GM18909 (cell line): ENCODE results near the gene HNRNPH1.

ENCODE experiments used
- ATAC-seq: cut with Tn5 transposase; IDR thresholded peaks from one replicate; pipeline ENCODE4 v1.9.1; 2021; ENCODE audit warnings: mild to moderate bottlenecking; ENCODE audit not compliant: unreplicated experiment, poor library complexity

The HNRNPH1 gene

GRCh38 chr5:179606071-179606909 lies 17.2 kb downstream of the HNRNPH1 start:
- no peak for ATAC-seq

DNA sequence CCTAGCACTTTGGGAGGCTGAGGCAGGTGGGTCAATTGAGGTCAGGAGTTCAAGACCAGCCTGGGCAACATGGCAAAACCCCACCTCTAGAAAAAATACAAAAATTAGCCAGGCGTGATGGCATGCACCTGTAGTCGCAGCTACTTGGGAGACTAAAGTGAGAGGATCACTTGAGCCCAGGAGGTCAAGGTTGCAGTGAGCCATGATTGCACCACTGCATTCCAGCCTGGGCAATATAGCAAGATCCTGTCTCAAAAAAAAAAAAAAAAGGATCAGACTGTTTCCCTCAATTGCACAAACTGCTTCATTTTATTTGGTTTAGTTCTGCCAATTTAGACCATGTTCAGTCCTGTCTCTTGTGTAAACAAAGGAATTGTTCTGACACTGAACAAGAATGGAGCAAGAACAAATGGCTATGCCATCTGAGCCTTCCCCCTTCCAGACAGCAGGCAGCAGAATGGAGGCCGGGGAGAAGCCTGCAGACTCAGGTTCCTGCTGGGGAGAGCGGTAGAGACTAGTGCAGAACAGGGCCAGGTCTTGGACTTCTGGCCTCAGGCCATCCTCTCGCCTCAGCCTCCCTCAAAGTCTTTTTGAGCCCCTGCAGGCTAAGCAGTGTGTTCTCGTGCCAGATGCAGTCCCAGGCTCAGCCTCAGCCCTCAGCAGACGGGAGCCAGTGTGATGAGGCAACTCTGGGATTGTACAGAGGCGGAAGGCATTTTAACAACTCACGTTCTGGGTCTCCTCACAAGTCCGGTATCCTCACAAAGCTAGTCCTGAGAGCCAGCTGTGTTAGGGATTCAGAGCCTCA lies 18.2 kb downstream of the HNRNPH1 start:
- no peak for ATAC-seq

DNA sequence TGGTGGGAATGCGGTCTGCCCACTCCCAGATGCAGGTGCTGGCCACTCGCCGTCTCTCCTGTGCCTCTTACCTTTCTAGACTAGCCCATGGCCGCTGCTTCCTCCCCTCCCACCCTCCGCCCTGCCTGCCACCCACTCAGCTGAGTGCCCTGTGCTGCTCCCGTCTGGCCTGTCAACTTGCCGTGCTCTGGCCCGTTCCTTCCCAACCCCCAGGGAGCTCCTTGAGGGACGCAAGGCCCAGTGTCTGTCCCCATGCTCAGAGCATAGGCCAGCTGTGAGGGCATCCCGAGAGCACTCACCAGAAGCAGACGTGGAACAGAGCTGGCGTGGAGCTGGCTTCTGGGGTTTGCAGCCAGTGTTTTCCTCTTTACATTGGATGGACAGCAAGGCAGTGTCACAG lies 20.2 kb downstream of the HNRNPH1 start:
- ATAC-seq, result no peak

DNA sequence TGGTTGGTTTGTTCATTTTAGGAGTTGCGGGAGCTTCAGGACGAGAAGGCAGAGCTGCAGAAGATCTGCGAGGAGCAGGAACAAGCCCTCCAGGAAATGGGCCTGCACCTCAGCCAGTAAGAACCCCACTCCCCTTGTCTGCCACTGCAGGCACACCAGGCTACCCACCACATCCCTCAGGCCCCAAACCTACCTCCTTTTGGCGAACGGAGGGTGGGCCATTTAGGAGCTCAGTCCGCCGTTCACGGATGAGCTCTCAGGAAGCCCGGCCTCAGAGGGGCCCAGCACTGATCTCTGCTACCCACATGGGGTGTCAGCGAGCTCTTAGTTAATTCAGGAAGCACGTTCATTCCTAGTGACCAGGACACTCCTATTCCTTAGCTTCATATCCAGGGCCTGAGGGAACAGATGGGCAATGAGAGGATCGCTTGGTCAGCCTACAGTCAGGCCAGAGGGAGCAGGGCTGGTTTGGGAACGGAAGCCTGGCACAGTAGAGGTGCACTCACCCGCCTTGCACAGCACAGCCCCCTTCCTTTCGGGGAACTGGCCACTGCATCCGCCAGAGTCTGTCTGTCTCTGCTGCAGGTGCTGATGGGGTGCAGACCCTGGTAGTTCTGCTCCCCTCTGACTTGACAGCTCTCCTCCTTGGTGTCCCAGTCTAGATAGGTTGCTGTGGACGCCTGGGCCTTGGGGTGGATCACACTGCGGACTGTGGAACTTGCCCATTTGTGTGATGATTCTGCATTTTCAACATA lies 21.4 kb downstream of the HNRNPH1 start:
- no peak for ATAC-seq

- no peak for ATAC-seq
Measured at GRCh38 chr5:179599973-179600372, 23.5 kb downstream of the HNRNPH1 start.

DNA sequence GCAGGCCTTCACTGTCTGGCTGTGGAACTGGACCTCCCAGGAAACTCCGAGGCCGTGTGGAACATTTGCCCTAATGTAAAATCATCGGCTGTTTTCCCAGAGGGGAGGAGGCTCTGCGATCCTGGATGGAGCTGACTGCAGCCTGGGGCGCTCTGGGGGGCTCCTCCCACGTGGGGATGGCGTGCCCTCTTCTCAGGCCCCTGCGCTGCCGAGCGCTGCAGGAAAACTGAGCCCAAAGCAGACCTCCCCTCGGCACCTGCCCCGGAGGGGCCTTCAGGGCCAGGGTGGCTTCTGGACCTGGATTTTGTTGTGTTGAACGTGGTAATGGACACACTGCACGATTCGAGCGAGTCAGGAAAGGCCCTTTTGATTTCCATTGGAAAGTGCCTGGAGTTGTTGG lies 23.9 kb downstream of the HNRNPH1 start:
- no peak for ATAC-seq

DNA sequence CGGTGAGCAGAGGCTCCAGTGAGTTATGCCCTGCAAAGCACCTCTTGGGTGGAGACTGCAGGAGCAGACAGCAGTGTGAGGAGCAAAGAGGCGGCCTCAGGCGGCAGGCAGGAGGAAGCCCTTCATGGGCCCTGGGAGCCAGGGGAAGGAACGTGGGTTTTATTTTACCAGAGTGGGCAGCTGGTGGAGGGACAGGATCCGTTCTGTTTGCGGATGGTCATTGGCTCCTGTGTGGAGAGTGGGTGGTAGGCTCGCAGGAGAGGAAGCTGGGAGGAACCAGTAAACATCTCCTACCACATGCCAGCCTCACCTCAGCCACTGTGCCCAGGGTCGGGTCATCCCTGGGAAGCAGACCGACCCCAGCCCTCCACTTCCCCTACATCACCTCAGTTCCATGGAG lies 24.4 kb downstream of the HNRNPH1 start:
- ATAC-seq, result no peak

- ATAC-seq, result no peak
Measured at GRCh38 chr5:179596421-179596820, 27.1 kb downstream of the HNRNPH1 start.

- no peak for ATAC-seq
Measured at GRCh38 chr5:179595916-179596315, 27.6 kb downstream of the HNRNPH1 start.

DNA sequence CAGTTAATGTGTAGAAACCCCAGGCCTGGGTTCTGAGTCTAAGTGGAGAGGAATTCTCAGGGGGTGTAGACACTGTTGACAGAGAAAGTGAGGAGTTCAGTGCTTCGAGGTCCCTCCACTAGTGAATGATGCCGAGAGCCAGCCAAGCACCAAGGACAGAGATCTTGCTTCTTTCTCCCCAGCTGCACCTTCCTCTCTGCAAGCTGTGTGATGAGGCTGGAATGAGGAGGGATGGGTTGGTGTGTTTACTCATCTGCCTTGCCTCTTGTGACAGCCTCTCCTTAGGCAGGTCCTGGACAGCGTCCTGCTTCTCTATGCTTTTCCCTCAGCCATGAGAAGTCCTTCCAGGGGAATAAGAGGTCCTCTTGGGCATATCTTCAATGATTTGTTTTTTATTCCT lies 35.3 kb downstream of the HNRNPH1 start:
- ATAC-seq, result no peak

DNA sequence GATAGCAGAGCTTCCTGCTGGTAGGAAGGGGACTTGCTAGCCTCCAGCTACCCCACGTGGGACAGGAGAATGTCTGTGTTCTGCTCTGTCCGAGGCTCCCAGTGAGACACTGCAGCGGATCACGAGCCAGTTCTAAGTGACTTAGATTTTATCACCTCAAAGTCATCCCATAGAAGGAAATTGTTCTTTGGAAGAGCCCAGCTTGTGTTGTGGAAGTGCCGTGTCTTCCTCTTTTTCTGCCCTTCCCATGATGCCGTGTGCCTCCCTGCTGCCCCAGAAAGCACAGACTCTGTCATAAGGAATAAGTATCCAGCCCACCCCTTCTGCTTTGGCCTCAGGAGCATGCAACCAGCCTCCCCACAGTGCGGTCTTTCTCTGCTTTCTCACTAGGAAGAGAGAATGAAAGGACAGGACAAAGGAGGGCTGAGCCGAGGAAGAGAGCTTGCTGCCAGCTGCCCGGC lies 37.5 kb downstream of the HNRNPH1 start:
- no peak for ATAC-seq

DNA sequence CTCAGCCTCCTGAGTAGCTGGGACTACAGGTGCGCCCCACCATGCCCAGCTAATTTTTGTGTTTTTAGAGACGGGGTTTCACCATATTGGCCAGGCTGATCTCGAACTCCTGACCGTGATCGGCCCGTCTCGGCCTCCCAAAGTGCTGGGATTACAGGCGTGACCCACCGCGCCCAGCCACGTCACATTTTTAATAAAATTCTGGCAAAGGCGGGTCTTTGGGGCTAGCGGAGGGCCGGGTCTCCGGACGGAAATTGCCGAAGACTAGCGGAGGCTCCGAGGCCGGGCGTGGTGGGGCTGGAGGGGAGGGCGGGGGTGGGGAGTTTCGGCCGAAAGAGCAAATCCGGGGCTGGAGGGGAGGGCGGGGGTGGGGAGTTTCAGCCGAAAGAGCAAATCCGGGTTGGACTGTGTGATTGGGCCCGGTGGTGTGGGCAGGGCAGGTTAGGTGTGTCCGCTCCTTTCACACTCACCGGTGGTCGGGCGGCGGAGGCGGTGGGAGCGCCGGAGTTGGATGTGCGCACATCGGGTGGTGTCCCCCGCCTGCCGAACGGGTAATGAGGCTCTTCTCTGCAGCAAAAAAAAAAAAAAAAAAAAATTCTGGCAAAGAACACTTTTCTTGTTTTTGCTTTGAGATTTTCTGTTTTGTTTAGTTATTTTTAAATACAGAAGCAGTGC lies 46.0 kb downstream of the HNRNPH1 start:
- ATAC-seq, result no peak

GRCh38 chr5:179572386-179572785 lies 51.1 kb downstream of the HNRNPH1 start:
- no peak for ATAC-seq

GRCh38 chr5:179568721-179569120 lies 54.8 kb downstream of the HNRNPH1 start:
- no peak for ATAC-seq

- ATAC-seq, result no peak
Measured at GRCh38 chr5:179564526-179564925, 58.9 kb downstream of the HNRNPH1 start.
